ENCODE measurements around the gene BLACAT1. TPM values are rescaled to one million over a fixed set of nuclear protein-coding genes. Genes with fewer than 3 reads are reported as not detected.

Gene BLACAT1
- total and polyA plus RNA-seq, 2 of the 13 experiments (the other 11 are each of a cell fraction or from before 2014, with no cell fraction given), result 1.2 to 2.8 TPM

DNA sequence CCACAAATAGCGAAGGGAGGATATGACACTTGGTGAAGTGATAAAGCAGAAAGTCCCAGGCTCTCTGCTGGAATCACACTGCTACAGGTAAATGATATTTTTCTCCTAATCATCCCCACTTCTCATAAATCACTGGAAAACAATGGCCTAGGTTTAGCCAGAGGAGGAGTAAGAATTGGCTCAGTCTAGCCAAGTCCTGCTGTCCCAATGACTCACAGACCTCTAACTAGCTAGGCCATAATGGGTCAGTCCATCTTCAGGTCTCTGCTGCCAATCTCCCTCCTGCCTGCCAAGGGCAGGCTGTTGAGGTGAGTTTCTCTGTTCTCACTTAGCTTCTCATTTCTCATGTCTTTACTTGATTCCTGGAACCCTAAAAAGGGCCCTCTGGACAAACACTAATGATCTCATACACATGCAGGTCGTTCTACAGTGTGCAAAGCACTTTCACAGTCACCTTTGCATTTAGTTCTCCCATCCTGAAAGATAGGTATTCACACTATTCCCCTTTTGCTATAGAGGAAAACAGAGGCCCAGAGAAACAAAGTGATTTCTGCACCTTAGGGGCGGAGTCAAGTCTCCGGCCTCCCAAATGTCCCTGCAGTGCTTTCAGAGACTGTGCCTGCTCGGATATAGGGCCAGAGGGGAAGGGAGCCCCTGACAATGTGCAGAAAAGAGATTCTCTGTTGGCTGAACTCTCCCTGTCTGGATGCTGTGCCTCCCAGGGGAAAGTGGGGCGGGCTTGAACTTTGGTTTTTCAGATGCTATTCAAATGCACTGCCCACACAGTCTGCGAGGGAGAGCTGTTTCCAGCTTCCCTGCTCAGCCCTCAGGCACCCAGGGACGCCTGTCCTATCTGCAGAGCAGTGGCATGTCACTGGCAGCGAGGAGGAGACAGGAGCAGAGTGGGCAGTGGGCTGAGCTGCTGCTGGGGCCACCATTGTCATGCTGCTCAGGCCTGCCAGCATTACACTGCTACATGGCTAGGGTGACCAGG lies 44.7 kb upstream of the BLACAT1 start (continued):
- TF ChIP-seq, protein P1, sequence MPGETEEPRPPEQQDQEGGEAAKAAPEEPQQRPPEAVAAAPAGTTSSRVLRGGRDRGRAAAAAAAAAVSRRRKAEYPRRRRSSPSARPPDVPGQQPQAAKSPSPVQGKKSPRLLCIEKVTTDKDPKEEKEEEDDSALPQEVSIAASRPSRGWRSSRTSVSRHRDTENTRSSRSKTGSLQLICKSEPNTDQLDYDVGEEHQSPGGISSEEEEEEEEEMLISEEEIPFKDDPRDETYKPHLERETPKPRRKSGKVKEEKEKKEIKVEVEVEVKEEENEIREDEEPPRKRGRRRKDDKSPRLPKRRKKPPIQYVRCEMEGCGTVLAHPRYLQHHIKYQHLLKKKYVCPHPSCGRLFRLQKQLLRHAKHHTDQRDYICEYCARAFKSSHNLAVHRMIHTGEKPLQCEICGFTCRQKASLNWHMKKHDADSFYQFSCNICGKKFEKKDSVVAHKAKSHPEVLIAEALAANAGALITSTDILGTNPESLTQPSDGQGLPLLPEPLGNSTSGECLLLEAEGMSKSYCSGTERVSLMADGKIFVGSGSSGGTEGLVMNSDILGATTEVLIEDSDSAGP (CRISPR knock-in tag; IDR thresholded peaks at IDR 0.05; ENCODE audit: borderline replicate concordance), result peak; percentile 52; the same call in 1 of the 2 replicates
- TF ChIP-seq NFYB (CRISPR knock-in tag; IDR thresholded peaks at IDR 0.05), result no peak
- no peak for TF ChIP-seq IKZF1 (IDR thresholded peaks at IDR 0.05)
- TF ChIP-seq HDAC2 (CRISPR knock-in tag; IDR thresholded peaks at IDR 0.05), result peak; percentile 36; the same call in 1 of the 2 replicates
- no peak for TF ChIP-seq ZNF709 (CRISPR knock-in tag; IDR thresholded peaks at IDR 0.05)
- TF ChIP-seq ZNF768 (CRISPR knock-in tag; IDR thresholded peaks at IDR 0.05), result peak; percentile 24; the same call in 1 of the 2 replicates
- TF ChIP-seq SP5 (CRISPR knock-in tag; IDR thresholded peaks at IDR 0.05; ENCODE audit: borderline replicate concordance, low read depth), result peak; percentile 63; the same call in 1 of the 2 replicates
- no peak for TF ChIP-seq NR2C2 (CRISPR knock-in tag; IDR thresholded peaks at IDR 0.05; ENCODE audit: borderline replicate concordance)
- TF ChIP-seq ZNF629 (CRISPR knock-in tag; conservative IDR thresholded peaks at IDR 0.05), result peak; percentile 26; the same call in 1 of the 2 replicates
- TF ChIP-seq SP140L (CRISPR knock-in tag; IDR thresholded peaks at IDR 0.05; ENCODE audit: borderline replicate concordance), result no peak
- TF ChIP-seq TEAD3 (CRISPR knock-in tag; optimal IDR thresholded peaks at IDR 0.05; ENCODE audit: borderline replicate concordance), result peak; percentile 23
- no peak for TF ChIP-seq MBD4 (IDR thresholded peaks at IDR 0.05; ENCODE audit: borderline replicate concordance, low read length)
- TF ChIP-seq, protein P2, sequence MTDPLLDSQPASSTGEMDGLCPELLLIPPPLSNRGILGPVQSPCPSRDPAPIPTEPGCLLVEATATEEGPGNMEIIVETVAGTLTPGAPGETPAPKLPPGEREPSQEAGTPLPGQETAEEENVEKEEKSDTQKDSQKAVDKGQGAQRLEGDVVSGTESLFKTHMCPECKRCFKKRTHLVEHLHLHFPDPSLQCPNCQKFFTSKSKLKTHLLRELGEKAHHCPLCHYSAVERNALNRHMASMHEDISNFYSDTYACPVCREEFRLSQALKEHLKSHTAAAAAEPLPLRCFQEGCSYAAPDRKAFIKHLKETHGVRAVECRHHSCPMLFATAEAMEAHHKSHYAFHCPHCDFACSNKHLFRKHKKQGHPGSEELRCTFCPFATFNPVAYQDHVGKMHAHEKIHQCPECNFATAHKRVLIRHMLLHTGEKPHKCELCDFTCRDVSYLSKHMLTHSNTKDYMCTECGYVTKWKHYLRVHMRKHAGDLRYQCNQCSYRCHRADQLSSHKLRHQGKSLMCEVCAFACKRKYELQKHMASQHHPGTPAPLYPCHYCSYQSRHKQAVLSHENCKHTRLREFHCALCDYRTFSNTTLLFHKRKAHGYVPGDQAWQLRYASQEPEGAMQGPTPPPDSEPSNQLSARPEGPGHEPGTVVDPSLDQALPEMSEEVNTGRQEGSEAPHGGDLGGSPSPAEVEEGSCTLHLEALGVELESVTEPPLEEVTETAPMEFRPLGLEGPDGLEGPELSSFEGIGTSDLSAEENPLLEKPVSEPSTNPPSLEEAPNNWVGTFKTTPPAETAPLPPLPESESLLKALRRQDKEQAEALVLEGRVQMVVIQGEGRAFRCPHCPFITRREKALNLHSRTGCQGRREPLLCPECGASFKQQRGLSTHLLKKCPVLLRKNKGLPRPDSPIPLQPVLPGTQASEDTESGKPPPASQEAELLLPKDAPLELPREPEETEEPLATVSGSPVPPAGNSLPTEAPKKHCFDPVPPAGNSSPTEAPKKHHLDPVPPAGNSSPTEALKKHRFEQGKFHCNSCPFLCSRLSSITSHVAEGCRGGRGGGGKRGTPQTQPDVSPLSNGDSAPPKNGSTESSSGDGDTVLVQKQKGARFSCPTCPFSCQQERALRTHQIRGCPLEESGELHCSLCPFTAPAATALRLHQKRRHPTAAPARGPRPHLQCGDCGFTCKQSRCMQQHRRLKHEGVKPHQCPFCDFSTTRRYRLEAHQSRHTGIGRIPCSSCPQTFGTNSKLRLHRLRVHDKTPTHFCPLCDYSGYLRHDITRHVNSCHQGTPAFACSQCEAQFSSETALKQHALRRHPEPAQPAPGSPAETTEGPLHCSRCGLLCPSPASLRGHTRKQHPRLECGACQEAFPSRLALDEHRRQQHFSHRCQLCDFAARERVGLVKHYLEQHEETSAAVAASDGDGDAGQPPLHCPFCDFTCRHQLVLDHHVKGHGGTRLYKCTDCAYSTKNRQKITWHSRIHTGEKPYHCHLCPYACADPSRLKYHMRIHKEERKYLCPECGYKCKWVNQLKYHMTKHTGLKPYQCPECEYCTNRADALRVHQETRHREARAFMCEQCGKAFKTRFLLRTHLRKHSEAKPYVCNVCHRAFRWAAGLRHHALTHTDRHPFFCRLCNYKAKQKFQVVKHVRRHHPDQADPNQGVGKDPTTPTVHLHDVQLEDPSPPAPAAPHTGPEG (CRISPR knock-in tag; IDR thresholded peaks at IDR 0.05), result no peak
- TF ChIP-seq ZNF263 (CRISPR knock-in tag; IDR thresholded peaks at IDR 0.05), result 0 out of 2 replicates have a peak, but pooled peaks have one; percentile 53
- TF ChIP-seq LCORL (IDR thresholded peaks at IDR 0.05), result no peak
- peak; percentile 58; the same call in 1 of the 2 replicates for TF ChIP-seq LCORL (CRISPR knock-in tag; IDR thresholded peaks at IDR 0.05)
- TF ChIP-seq, protein P3, sequence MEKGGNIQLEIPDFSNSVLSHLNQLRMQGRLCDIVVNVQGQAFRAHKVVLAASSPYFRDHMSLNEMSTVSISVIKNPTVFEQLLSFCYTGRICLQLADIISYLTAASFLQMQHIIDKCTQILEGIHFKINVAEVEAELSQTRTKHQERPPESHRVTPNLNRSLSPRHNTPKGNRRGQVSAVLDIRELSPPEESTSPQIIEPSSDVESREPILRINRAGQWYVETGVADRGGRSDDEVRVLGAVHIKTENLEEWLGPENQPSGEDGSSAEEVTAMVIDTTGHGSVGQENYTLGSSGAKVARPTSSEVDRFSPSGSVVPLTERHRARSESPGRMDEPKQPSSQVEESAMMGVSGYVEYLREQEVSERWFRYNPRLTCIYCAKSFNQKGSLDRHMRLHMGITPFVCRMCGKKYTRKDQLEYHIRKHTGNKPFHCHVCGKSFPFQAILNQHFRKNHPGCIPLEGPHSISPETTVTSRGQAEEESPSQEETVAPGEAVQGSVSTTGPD (CRISPR knock-in tag; IDR thresholded peaks at IDR 0.05), result no peak
- 0 out of 2 replicates have a peak, but pooled peaks have one; percentile 34 for TF ChIP-seq SAP130 (CRISPR knock-in tag; IDR thresholded peaks at IDR 0.05; ENCODE audit: low read depth)

Data from HepG2 (cell line).